ENCODE data around the gene AKR1B1.

The AKR1B1 gene

GRCh38 chr7:134476044-134476443 lies 17.1 kb upstream of the AKR1B1 start:
- Histone ChIP-seq H3K27ac (ENCODE audit: extremely low read depth, low read depth, low read length) (no peak overlapping the region), H3K36me3 (ENCODE audit: control insufficient read depth in 2 of 2, insufficient read depth in 1 of 2, low read length in 2 of 2) (no peaks in the 10 kb centered on the region), H3K4me1 (ENCODE audit: control insufficient read depth, insufficient read depth, low read length) (no peaks in the 10 kb centered on the region), H3K4me3 (ENCODE audit: low read depth, low read length) (no peak overlapping the region), H3K9me3 (ENCODE audit: control insufficient read depth, insufficient read depth, low read depth, low read length) (no peaks in the 10 kb centered on the region)
- TF ChIP-seq OVOL3 (tag by site-specific recombination; IDR thresholded peaks at IDR 0.05) = no peak
- TF ChIP-seq SCRT1 (tag by site-specific recombination; IDR thresholded peaks at IDR 0.05; ENCODE audit: borderline replicate concordance) = no peak
- no peak for TF ChIP-seq MEIS1 (CRISPR knock-in tag; IDR thresholded peaks at IDR 0.05; ENCODE audit: borderline replicate concordance)
- no peak for TF ChIP-seq KLF16 (tag by site-specific recombination; IDR thresholded peaks at IDR 0.05)
- TF ChIP-seq REPIN1 (tag by site-specific recombination; IDR thresholded peaks at IDR 0.05; ENCODE audit: low read depth) = no peak
- POLR2A ChIA-PET = no interaction called here
- CTCF ChIA-PET = interaction anchor here (1.0 kb wide), 1 partner anchor 16 kb away, joined by 4 read pairs; the partner anchor contains the start of gene AKR1B1

GRCh38 chr7:134474828-134475227 lies 15.9 kb upstream of the AKR1B1 start:
- ChIA-PET POLR2A (no interaction called here), CTCF (interaction anchor here (1.2 kb wide), 1 partner anchor 43 kb away, joined by 3 read pairs; no protein-coding TSS in a partner anchor)
- TF ChIP-seq ZNF645 (tag by site-specific recombination; IDR thresholded peaks at IDR 0.05) (no peak), SETDB1 (IDR thresholded peaks at IDR 0.05; ENCODE audit: insufficient read length, low read length) (peak; percentile 64)
- no peaks in the 10 kb centered on the region for H3K4me1 ChIP-seq (ENCODE audit: control insufficient read depth, insufficient read depth, low read length)
- no peaks in the 10 kb centered on the region for H3K9me3 ChIP-seq (ENCODE audit: control insufficient read depth, insufficient read depth, low read depth, low read length)
- no peak overlapping the region for H3K4me3 ChIP-seq (ENCODE audit: low read depth, low read length)
- no peaks in the 10 kb centered on the region for H3K36me3 ChIP-seq (ENCODE audit: control insufficient read depth in 2 of 2, insufficient read depth in 1 of 2, low read length in 2 of 2)
- H3K27ac ChIP-seq (ENCODE audit: extremely low read depth, low read depth, low read length) = no peak overlapping the region

GRCh38 chr7:134473861-134474291 lies 15.0 kb upstream of the AKR1B1 start:
- Histone ChIP-seq H3K27ac (ENCODE audit: extremely low read depth, low read depth, low read length) (no peak overlapping the region), H3K9me3 (ENCODE audit: control insufficient read depth, insufficient read depth, low read depth, low read length) (no peaks in the 10 kb centered on the region), H3K4me3 (ENCODE audit: low read depth, low read length) (no peak overlapping the region), H3K4me1 (ENCODE audit: control insufficient read depth, insufficient read depth, low read length) (no peaks in the 10 kb centered on the region), H3K36me3 (ENCODE audit: control insufficient read depth in 2 of 2, insufficient read depth in 1 of 2, low read length in 2 of 2) (no peaks in the 10 kb centered on the region)
- ChIA-PET CTCF (no interaction called here), POLR2A (no interaction called here)
- TF ChIP-seq SP2 (tag by site-specific recombination; IDR thresholded peaks at IDR 0.05) (no peak), PRDM6 (tag by site-specific recombination; IDR thresholded peaks at IDR 0.05) (no peak), ZNF146 (tag by site-specific recombination; IDR thresholded peaks at IDR 0.05) (no peak), ZNF488 (tag by site-specific recombination; IDR thresholded peaks at IDR 0.05) (no peak), ZNF768 (tag by site-specific recombination; IDR thresholded peaks at IDR 0.05) (no peak), ZNF239 (tag by site-specific recombination; IDR thresholded peaks at IDR 0.05) (no peak), ZNF514 (tag by site-specific recombination; IDR thresholded peaks at IDR 0.05) (no peak), ZNF48 (tag by site-specific recombination; IDR thresholded peaks at IDR 0.05) (no peak), ZNF311 (tag by site-specific recombination; IDR thresholded peaks at IDR 0.05; ENCODE audit: borderline replicate concordance) (no peak), ZNF155 (tag by site-specific recombination; IDR thresholded peaks at IDR 0.05) (no peak), ZNF76 (tag by site-specific recombination; IDR thresholded peaks at IDR 0.05; ENCODE audit: borderline replicate concordance, low read depth) (no peak), ZNF18 (tag by site-specific recombination; IDR thresholded peaks at IDR 0.05) (no peak)
